ENCODE results near the gene BORA.
"Not testable (repeated sequence)": the region's sequence is repeated elsewhere in the genome, so short reads cannot be mapped to it uniquely, and the experiment has no call there.

BORA gene

DNA sequence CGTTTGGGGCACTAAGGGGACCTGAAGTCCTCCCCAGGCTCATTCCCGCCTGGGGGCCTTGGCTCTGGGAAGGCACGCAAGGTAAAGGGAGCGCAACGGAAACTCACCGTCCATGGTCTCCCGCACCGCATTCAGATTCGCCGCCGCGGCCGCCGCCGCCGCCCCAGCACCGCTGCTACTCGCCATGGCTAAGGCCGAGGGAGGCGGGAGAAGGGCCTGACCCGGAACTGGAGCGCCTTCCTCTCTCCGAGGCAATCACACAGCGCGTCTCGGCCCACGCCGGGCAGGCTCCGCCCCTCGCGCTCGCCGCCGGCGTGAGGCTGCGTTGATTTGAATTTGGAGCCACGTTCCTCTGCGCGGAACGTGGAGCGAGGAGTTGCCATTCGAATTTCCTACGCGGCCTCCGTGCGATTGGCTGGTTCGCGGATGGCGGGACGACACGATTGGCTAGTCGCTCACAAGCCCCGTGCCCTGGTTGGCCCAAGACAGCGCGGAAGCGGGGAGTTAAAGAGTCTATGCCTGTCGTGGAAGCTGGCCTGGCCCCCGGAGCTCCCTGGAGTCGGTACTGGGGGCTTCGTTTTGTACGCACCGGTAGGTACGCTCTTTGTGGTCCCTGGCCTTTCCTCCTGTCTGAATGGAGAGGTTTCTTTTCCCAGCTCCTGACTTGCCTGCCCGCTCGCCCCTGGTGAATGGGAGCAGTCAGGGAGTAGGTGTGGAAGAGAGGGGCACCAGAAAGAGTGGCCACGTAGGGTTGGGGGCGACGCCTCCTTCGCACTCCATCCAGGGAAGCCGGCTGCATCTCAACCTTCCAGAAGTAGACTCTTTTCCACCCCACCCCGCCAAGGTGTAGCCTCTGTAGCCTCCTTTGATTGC, at the start of gene BORA, which contains the start of gene MZT1:
Gene BORA, plus strand, starts transcription at position 507 of the 873 bp plus-strand sequence. CDS start 1,018 bp downstream, outside the sequence.
Gene MZT1, minus strand, starts transcription at position 213 of the 873 bp plus-strand sequence. Its CDS starts 27 bp downstream, at position 186.
- peak; percentile 95 to 96 for DNase-seq

DNA sequence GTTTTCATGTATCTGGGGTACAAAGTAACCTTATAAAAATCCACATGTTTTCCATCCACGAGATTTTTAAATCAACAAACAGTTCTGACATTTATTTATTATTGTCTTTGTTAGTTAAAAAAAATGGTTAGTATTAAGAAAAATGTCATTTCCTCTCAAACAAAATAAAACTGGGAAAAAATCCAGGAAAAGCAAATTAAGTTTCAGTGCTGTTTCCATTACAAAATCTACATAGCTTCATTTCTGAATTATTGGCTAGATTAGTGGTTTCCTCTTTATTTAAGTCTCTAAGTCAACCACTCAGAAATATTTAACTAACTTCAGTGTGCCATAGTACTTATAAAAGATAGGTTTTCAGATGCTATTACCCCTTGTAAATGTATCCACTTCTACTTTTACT, 49.4 kb upstream of the BORA start:
- no peak for DNase-seq

- DNase-seq: no peak
Measured at GRCh38 chr13:72680353-72680752, 47.4 kb upstream of the BORA start.

DNA sequence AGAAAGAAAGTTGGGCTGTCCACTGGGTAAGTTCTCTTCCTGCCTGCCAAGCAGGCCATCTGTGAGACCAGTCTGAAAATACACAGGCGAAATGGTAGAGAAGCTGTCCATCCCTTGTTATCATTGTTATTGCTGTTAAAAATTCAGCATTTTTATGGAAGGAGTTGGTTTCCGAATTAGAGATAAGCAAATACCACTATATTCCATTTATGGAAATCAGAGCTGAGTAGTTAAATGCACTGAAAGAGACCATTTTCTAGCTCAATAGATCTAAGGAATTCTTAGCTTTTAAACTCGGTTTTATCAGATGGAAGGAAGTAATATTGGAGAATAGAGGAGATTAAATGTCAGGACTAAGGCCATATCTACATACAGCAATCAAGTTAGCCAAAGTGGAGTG, 41.0 kb upstream of the BORA start:
- DNase-seq: no peak

GRCh38 chr13:72689181-72689696, 38.5 kb upstream of the BORA start:
- no peak for DNase-seq

GRCh38 chr13:72692884-72693514, 34.7 kb upstream of the BORA start:
- DNase-seq: no peak

DNA sequence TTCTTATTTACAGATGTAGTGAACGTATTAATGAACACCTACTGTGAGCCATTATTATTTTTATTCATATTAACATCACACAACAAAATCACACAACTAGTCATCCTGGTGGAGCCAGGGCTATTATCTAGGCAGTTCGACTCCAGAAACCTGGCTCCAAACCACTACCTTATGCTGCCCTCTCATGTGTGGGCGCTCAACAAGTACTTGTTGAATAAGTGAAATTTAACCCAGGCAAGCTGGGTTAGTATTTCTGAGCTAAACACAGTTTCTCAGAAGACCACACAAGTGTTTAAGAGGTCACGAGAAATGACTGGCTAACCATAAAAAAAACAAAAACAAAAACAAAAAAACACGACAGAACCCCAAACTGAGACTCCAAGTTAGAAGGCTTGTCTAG, 33.9 kb upstream of the BORA start:
- no peak for DNase-seq

DNA sequence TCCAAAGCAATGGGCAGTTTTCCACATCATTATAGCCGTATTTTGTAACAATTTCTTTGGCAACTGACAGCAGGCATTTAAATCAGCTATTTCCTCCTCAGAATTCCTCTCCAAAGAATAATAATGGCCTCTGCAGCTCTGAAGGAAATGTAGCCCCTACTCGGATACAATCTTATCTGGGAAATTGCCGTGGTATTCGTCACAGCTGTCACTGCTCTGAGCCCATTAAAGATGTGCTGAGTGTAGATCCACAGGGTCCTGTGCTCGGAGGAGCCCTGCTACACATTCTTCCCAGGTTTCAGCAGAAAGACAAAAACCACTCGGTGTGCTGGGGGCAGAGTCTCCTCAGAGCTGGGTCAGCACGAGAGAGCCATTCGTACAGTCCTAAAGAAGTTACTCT, 33.4 kb upstream of the BORA start:
- no peak for DNase-seq

- DNase-seq: no peak
Measured at GRCh38 chr13:72696579-72696978, 31.1 kb upstream of the BORA start.

- DNase-seq: no peak
Measured at GRCh38 chr13:72698164-72698563, 29.6 kb upstream of the BORA start.

GRCh38 chr13:72700509-72700908, 27.2 kb upstream of the BORA start:
- DNase-seq: no peak

GRCh38 chr13:72716776-72717175, 10.9 kb upstream of the BORA start:
- no peak for DNase-seq

- DNase-seq: not testable (repeated sequence)
Measured at GRCh38 chr13:72726185-72726584, 1.5 kb upstream of the BORA start.

DNA sequence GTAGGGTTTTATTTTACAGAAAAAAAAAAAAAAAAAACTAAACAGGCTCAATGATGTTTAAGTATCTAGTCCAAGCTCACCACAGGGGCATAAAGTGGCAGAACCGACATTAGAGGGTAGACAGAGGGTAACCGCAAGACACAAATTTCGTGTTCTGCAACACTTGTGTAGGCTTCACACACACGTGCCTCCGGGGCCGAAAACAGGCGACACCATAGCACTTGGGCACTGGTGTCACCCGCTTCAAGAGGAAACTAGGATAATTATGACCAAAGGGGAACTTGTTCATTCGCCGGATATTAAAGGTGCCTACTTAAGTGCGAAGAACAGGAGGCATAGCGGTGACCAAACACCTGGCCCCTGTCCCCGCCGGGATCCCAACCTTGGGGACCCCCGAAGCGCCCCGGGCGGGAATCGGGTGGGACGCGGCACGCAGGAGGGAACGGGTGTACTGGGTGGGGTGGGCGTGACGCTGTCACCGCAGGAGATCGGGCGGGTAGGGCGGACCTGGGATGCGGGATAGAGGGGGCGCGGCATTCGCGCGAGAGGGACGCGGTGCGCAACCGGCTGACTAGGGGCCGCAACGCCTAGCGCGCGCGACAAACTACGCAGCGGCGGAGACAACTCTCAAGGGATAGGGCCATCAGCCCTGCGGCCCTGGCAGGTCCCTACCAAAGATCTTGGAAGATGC, 852 bp upstream of the BORA start:
- DNase-seq: peak; percentile 24 to 25

GRCh38 chr13:72728290-72728605, 525 bp downstream of the BORA start:
- DNase-seq: no peak

- DNase-seq: no peak
Measured at GRCh38 chr13:72737033-72737432, 9.3 kb downstream of the BORA start.

- DNase-seq: no peak
Measured at GRCh38 chr13:72740015-72740414, 12.3 kb downstream of the BORA start.

- no peak for DNase-seq
Measured at GRCh38 chr13:72745260-72745659, 17.5 kb downstream of the BORA start.

- DNase-seq: no peak
Measured at GRCh38 chr13:72751220-72751619, 23.5 kb downstream of the BORA start.

- DNase-seq: no peak
Measured at GRCh38 chr13:72754111-72754510, 26.4 kb downstream of the BORA start.

DNA sequence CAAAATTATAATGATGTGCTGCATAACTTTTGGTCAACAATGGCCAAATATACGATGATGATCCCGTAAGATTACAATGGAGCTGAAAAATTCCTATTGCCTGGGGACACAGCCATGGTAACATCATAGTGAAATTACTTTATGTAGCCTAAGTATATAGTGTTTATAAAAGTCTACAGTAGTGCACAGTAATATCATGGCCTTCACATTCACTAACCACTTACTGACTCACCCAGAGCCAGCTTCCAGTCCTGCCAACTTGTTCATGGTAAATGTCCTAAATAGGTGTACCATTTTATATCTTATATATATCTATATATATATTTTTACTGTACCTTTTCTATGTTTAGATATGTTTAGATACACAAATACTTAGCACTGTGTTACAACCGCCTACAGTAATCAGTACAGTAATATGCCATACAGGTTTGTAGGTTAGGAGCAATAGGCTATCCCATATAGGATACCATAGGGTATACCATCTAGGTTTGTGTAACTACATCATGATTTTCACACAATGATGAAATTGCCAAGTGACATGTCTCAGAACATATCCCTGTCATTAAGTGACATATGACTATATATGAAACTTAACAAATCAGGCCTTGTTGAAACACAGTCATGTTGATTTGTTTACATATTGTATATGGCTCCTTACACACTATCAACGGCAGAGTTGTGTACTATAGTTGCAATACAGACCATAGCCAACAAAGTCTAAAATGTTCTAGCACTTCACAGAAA, 30.2 kb downstream of the BORA start:
- no peak for DNase-seq

DNA sequence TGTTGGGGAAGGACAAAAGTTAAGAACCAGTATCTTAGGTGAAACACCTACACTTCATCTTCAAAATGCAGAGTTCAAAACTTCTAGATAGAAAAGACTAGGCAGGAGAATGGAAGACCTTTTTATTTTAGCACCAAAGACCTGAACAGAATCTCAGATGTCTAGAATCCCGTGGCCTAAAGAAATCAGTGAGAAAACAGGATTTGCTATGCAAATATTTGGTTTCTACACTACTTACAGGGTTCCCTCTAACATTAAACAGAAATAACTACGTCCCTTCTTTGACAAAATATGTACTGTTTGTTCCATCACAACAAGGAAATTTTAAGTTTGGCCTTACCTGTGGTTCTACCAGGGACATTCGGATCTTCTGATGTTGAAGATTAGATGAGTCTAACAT, 32.5 kb downstream of the BORA start:
- DNase-seq: no peak

DNA sequence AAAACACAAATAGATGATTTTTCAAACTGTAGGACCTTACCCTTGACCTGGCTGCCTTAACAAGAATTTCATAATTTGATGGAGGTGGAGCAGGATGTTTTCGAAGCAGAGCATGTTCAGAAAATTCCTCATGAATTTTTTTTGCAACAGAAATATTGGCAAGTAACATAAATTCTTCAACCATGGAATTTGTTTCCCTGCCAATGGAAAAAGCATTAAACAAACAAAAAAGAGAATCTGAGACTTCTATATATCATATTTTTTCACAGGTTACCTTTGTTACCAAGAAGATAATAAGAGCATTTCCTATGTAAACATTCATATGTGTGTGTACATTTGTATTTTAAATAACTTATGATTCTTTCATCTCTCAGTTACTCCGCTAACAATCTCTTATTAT, 35.7 kb downstream of the BORA start:
- DNase-seq: no peak
